Neuronal stem cell (in vitro differentiated cells): ENCODE results near the gene IARS2.

Experiments used
- DNase-seq: peaks from one replicate; pipeline ENCODE4 v3.0.0-alpha.2; 2013; ENCODE audit warnings: low spot score
- H2AFZ ChIP-seq: one replicate; pipeline ENCODE4 v1.6.1; 2013; ENCODE audit warnings: mild to moderate bottlenecking, low read length, inconsistent platforms
- H2AK5ac ChIP-seq: 2 replicates; pipeline ENCODE4 v1.6.1; 2013; ENCODE audit warnings: low read depth, mild to moderate bottlenecking, inconsistent platforms, low read length, moderate library complexity, mixed read lengths
- H2BK120ac ChIP-seq: 2 replicates; pipeline ENCODE4 v1.6.1; 2013; ENCODE audit warnings: low read depth, mild to moderate bottlenecking, inconsistent platforms, low read length, moderate library complexity, mixed read lengths
- H2BK12ac ChIP-seq: one replicate; pipeline ENCODE4 v1.6.1; 2013; ENCODE audit warnings: low read length, inconsistent platforms
- H2BK15ac ChIP-seq: 2 replicates; pipeline ENCODE4 v1.6.1; 2013; ENCODE audit warnings: mild to moderate bottlenecking, low read length, inconsistent platforms, mixed read lengths
- H2BK5ac ChIP-seq: one replicate; pipeline ENCODE4 v1.6.1; 2013; ENCODE audit warnings: inconsistent platforms, mild to moderate bottlenecking, low read length, moderate library complexity
- H3K14ac ChIP-seq: one replicate; pipeline ENCODE4 v1.6.1; 2013; ENCODE audit warnings: low read length, inconsistent platforms
- H3K18ac ChIP-seq: 2 replicates; pipeline ENCODE4 v1.6.1; 2013; ENCODE audit warnings: low read length, inconsistent platforms
- H3K23ac ChIP-seq: 2 replicates; pipeline ENCODE4 v1.6.1; 2013; ENCODE audit warnings: low read depth, mild to moderate bottlenecking, mixed read lengths, low read length, inconsistent platforms; ENCODE audit not compliant: poor library complexity
- H3K27ac ChIP-seq: replicated peaks from 3 replicates; pipeline ENCODE4 v1.5.1; 2013; ENCODE audit warnings: low read length, inconsistent platforms
- H3K27me3 ChIP-seq, 3 experiments: 2 replicates each; pipeline ENCODE4 v1.6.1; 2013; ENCODE audit warnings: low read length in 3 of 3, mild to moderate bottlenecking in 2 of 3, inconsistent platforms in 1 of 3, low read depth in 1 of 3, mixed read lengths in 1 of 3, moderate library complexity in 1 of 3; ENCODE audit not compliant: control insufficient read depth in 3 of 3, insufficient read depth in 3 of 3
- H3K36me3 ChIP-seq, 2 donors: replicated peaks in 1 of 2; 2 replicates each; pipeline ENCODE4 v1.6.1; 2013; ENCODE audit warnings: low read length in 2 of 2; ENCODE audit not compliant: control insufficient read depth in 2 of 2, insufficient read depth in 2 of 2
- H3K4ac ChIP-seq: 2 replicates; pipeline ENCODE4 v1.6.1; 2013; ENCODE audit warnings: inconsistent platforms, mild to moderate bottlenecking, low read length, moderate library complexity
- H3K4me1 ChIP-seq, 2 donors: 1 replicate in 1 of 2; 2 replicates in 1 of 2; pipeline ENCODE4 v1.6.1; 2013; ENCODE audit warnings: low read length in 2 of 2, low read depth in 1 of 2; ENCODE audit not compliant: control insufficient read depth in 2 of 2, insufficient read depth in 1 of 2
- H3K4me2 ChIP-seq: one replicate; pipeline ENCODE4 v1.6.1; 2013; ENCODE audit warnings: mild to moderate bottlenecking, low read length, inconsistent platforms; ENCODE audit not compliant: insufficient read depth, poor library complexity, severe bottlenecking
- H3K4me3 ChIP-seq, 2 donors: 2 replicates each; pipeline ENCODE4 v1.5.1; 2013; ENCODE audit warnings: low read length in 2 of 2, mild to moderate bottlenecking in 2 of 2, inconsistent platforms in 1 of 2, moderate library complexity in 1 of 2
- H3K79me1 ChIP-seq: one replicate; pipeline ENCODE4 v1.6.1; 2013; ENCODE audit warnings: low read depth, mild to moderate bottlenecking, inconsistent platforms, low read length, moderate library complexity
- H3K9ac ChIP-seq: one replicate; pipeline ENCODE4 v1.6.1; 2013; ENCODE audit warnings: mild to moderate bottlenecking, low read depth, low read length, inconsistent platforms; ENCODE audit not compliant: poor library complexity
- H3K9me3 ChIP-seq, 2 donors: replicated peaks in 1 of 2; 2 replicates each; pipeline versions ENCODE3 to v1.6.1; 2013; ENCODE audit warnings: low read length in 2 of 2, mild to moderate bottlenecking in 2 of 2, inconsistent platforms in 1 of 2, low read depth in 1 of 2, mixed read lengths in 1 of 2, moderate library complexity in 1 of 2; ENCODE audit not compliant: control insufficient read depth in 2 of 2, insufficient read depth in 1 of 2
- H4K8ac ChIP-seq: one replicate; pipeline ENCODE4 v1.6.1; 2013; ENCODE audit warnings: low read depth, mild to moderate bottlenecking, inconsistent platforms, low read length, moderate library complexity
- H4K91ac ChIP-seq: one replicate; pipeline ENCODE4 v1.6.1; 2013; ENCODE audit warnings: low read length, low read depth, mild to moderate bottlenecking, inconsistent platforms; ENCODE audit not compliant: poor library complexity
- WGBS, 2 donors: extraction: QIAGEN DNeasy Blood & Tissue Kit; methylation state at CpG; one replicate each; pipeline ENCODE4 v1.1.7; 2013; ENCODE audit warnings: missing lambda C conversion rate in 2 of 2, mixed read lengths in 1 of 2; ENCODE audit not compliant: insufficient read length in 2 of 2, insufficient replicate concordance in 1 of 2; ENCODE audit errors: extremely low coverage in 2 of 2; 5-methylcytosine and 5-hydroxymethylcytosine counted together

Gene IARS2

DNA sequence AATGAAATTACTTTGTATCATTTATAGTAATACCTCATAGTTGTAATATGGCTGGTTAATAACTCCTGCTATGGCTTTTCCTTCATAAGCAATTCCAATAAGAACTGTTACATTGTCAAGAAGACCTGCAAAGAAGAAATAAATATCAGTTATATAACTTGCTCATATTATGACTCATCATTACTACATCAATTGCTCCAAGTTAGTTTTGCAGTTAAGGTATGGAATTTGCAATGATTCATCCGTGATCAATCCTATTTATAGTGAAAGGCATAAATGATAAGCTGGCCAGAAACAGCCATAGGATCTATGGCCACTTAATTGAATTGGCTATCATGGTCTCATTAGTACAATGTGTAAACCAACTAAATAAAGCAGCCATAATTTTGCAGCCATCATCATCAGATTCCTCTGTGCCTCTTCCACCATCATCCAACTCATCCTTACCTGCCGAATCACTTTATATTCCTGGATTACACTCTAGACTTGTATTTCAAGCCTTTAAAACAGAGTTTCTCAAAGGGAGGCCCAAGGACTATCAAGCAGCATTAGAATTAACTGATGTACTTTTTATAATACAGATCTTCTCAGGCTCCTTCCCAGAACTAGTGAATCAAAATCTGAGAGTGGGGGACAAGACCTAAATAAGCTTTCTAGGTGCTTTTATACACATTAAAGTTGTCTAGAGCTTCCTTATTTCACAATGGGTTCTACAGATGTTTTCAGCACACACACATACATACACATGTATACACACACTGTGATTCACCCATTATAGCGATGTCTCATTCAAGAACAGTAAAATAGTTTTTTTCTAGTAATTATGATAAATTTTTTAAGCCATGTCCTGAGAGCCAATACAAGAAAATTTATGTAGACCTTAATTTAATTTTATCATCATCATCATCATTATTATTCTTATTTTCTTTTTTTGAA is 26.4 kb upstream of the IARS2 start:
- peaks cover 0 to 2% of the 10 kb centered on the region in 2 donors for H3K9me3 ChIP-seq
- no peak overlapping the region for H2BK15ac ChIP-seq
- no peak overlapping the region for H4K8ac ChIP-seq
- no peak overlapping the region for H2BK5ac ChIP-seq
- H2BK120ac ChIP-seq = no peak overlapping the region
- no peak overlapping the region for H3K18ac ChIP-seq
- no peaks in the 10 kb centered on the region for H3K4me1 ChIP-seq
- H2AFZ ChIP-seq = no peak overlapping the region
- no peak overlapping the region for H2AK5ac ChIP-seq
- H3K4ac ChIP-seq = no peak overlapping the region
- no peak overlapping the region for H3K4me2 ChIP-seq
- H3K23ac ChIP-seq = no peak overlapping the region
- no peak overlapping the region for H3K27ac ChIP-seq
- no CpG with 5 or more reads among the region's 3 CpGs for WGBS, 2 donors
- DNase-seq = no peak
- no peak overlapping the region for H3K14ac ChIP-seq
- no peaks in the 10 kb centered on the region for H3K27me3 ChIP-seq
- H3K79me1 ChIP-seq = no peaks in the 10 kb centered on the region
- H3K9ac ChIP-seq = no peak overlapping the region
- H2BK12ac ChIP-seq = no peak overlapping the region
- no peak overlapping the region for H3K4me3 ChIP-seq
- peaks cover 5 to 61% of the 10 kb centered on the region in 2 donors for H3K36me3 ChIP-seq
- no peak overlapping the region for H4K91ac ChIP-seq

GRCh38 chr1:220076861-220077762 is 16.8 kb upstream of the IARS2 start:
- H3K4me3 ChIP-seq = no peak overlapping the region
- no peak overlapping the region for H3K14ac ChIP-seq
- peaks cover 2 to 31% of the 10 kb centered on the region in 2 donors for H3K36me3 ChIP-seq
- H3K4me1 ChIP-seq = no peaks in the 10 kb centered on the region
- no peak overlapping the region for H3K27ac ChIP-seq
- H2AK5ac ChIP-seq = no peak overlapping the region
- no peaks in the 10 kb centered on the region for H3K27me3 ChIP-seq
- no peak overlapping the region for H2BK120ac ChIP-seq
- H3K79me1 ChIP-seq = peaks cover 3% of the 10 kb centered on the region
- H3K4ac ChIP-seq = no peak overlapping the region
- no peak overlapping the region for H3K18ac ChIP-seq
- H4K8ac ChIP-seq = no peak overlapping the region
- H2BK12ac ChIP-seq = no peak overlapping the region
- no peak overlapping the region for H2BK15ac ChIP-seq
- no CpG with 5 or more reads among the region's 4 CpGs for WGBS, 2 donors
- no peak for DNase-seq
- H3K4me2 ChIP-seq = no peak overlapping the region
- no peaks in the 10 kb centered on the region for H3K9me3 ChIP-seq
- H2BK5ac ChIP-seq = no peak overlapping the region
- no peak overlapping the region for H4K91ac ChIP-seq
- H3K9ac ChIP-seq = no peak overlapping the region
- no peak overlapping the region for H3K23ac ChIP-seq
- H2AFZ ChIP-seq = no peak overlapping the region

DNA sequence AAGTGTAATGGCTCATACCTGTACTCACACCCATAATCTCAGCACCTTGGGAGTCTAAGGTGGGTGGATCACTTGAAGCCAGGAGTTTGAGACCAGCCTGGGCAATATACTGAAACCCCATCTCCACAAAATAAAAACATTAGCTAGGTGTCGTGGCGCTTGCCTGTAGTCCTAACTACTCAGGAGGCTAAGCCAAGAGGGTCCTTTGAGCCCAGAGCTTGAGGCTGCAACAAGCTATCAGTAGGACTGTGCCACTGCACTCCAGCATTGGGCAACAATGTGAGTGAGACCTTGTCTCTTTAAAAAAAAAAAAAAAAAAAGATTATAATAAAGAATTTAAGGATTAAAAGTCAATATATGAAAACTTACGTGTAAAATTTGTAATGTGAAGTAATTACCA is 16.0 kb upstream of the IARS2 start:
- Histone ChIP-seq H4K8ac (no peak overlapping the region), H3K79me1 (peaks cover 4% of the 10 kb centered on the region), H3K27ac (no peak overlapping the region), H3K4me3 (no peak overlapping the region), H4K91ac (no peak overlapping the region), H3K18ac (no peak overlapping the region), H3K9ac (no peak overlapping the region), H2BK5ac (no peak overlapping the region), H3K14ac (no peak overlapping the region), H2BK15ac (no peak overlapping the region), H2AK5ac (no peak overlapping the region), H3K36me3 (peaks cover 0 to 23% of the 10 kb centered on the region in 2 donors), H3K4me1 (no peaks in the 10 kb centered on the region), H3K9me3 (no peaks in the 10 kb centered on the region), H3K4me2 (no peak overlapping the region), H2BK12ac (no peak overlapping the region), H3K4ac (no peak overlapping the region), H2BK120ac (no peak overlapping the region), H3K23ac (no peak overlapping the region), H2AFZ (no peak overlapping the region), H3K27me3 (no peaks in the 10 kb centered on the region)
- DNase-seq = no peak
- WGBS, 2 donors = no CpG with 5 or more reads among the region's 3 CpGs

DNA sequence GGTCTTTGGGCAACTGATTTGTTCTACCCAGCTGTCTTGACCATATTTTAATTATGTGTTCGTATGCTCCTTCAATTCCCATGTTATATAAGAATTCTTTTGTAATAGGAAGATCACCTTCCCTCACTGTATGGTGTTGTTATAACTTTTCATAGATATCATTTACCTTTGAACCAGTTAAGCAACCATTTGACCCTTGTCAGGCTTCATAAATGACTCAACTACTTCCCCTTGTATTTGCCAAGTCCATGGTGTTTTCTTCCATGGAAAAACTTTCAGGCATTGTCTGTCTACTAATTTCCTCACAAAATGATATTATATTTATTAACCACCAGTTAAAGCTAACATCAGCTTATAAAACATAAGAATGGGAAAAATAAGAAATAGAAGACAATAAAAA is 9.5 kb upstream of the IARS2 start:
- Histone ChIP-seq H3K23ac (no peak overlapping the region), H4K8ac (no peak overlapping the region), H3K9ac (no peak overlapping the region), H3K18ac (no peak overlapping the region), H3K14ac (no peak overlapping the region), H3K9me3 (no peaks in the 10 kb centered on the region), H3K4me3 (no peak overlapping the region), H3K27ac (no peak overlapping the region), H3K4me2 (no peak overlapping the region), H2BK120ac (no peak overlapping the region), H3K36me3 (peaks cover 0 to 3% of the 10 kb centered on the region in 2 donors), H3K27me3 (no peaks in the 10 kb centered on the region), H3K79me1 (peaks cover 4% of the 10 kb centered on the region), H2BK5ac (no peak overlapping the region), H4K91ac (no peak overlapping the region), H3K4ac (no peak overlapping the region), H2BK15ac (no peak overlapping the region), H2AK5ac (no peak overlapping the region), H3K4me1 (no peaks in the 10 kb centered on the region), H2BK12ac (no peak overlapping the region), H2AFZ (no peak overlapping the region)
- no CpG with 5 or more reads among the region's 1 CpG for WGBS, 2 donors
- no peak for DNase-seq
